Activated CD4-positive, alpha-beta T cell treated with anti-CD3 and anti-CD28 coated beads for 48 hours (primary cell): ENCODE results near the gene ODR4.
"Not testable (repeated sequence)": the region's sequence is repeated elsewhere in the genome, so short reads cannot be mapped to it uniquely, and the experiment has no call there.

ENCODE experiments used
- DNase-seq: peaks from one replicate; pipeline ENCODE4 v3.0.0-alpha.2; 2020

The ODR4 gene

DNA sequence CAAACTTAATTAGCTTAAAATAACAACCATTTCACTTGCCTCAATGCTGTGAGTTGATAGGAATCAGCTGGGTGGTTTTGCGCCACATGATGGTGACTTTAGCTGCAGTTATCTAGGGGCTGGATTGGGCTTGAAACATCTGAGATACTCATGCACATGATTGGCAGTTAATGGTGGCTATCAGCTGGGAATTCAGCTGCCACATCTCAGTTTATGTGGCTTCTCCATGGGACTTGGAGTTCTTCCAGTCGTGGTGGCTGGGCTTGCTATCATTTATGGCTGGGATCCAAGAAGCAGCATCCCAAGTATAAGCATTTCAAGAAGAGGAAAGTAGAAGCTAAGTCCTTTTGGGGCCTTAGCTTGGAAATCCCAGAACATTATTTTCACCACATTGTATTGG is 48.9 kb downstream of the ODR4 start:
- DNase-seq = no peak

GRCh38 chr1:186426118-186426517 is 50.5 kb downstream of the ODR4 start:
- DNase-seq = no peak

DNA sequence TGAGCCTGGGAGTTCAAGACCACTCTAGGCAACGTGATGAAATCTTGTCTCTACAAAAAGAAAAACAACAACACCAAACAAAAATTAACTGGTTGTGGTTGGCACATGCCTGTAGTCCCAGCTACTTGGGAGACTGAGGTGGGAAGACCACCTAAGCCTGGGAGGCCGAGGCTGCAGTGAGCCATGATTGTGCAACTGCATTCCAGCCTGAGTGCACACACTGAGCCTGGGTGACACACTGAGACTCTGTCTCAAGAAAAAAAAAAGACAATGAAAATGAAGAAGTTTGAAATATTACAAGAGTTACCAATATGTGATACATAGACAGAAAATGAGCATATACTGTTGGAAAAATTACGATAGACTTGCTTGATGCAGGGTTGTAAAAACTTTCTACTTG is 53.4 kb downstream of the ODR4 start:
- DNase-seq = no peak

DNA sequence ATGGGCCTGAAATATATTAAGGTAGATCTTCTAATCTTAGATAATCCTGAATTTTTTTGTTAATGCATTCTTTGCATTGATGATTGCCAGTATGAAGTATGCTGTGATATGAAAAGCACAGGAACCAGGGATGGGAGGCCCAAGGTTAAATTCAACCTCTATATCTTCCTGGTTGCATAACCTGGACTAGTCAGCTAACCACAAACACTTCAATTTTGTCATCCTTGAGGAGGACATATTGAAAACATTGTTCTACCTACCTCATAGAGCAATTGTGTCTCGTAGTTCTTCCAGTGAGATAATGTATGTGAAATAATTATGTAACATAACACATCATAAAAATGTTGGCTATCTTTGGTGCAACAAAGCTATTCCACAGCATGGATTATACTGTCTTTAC is 59.7 kb downstream of the ODR4 start:
- DNase-seq = no peak

DNA sequence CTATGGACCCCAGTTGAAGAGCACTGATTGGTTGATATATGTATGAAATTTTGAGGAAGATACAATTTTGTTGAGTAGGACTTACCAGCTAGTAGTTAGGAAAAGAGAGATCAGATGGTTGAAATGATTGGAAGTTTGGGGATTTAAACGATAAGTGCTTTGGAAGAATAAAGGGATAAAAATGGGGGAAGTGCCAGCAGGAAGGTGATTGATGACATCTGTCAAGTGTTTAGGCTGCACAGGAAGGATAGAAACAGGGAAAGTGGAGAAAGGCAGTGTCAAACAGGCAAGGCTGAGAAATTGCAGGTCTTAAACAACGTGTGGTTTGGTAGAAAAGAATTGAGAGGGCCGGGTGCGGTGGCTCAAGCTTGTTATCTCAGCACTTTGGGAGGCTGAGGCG is 62.9 kb downstream of the ODR4 start:
- no peak for DNase-seq

- DNase-seq = no peak
These were observed 64.9 kb downstream of the ODR4 start for GRCh38 chr1:186440584-186440983.

GRCh38 chr1:186442651-186443375 is 67.2 kb downstream of the ODR4 start:
- no peak for DNase-seq

DNA sequence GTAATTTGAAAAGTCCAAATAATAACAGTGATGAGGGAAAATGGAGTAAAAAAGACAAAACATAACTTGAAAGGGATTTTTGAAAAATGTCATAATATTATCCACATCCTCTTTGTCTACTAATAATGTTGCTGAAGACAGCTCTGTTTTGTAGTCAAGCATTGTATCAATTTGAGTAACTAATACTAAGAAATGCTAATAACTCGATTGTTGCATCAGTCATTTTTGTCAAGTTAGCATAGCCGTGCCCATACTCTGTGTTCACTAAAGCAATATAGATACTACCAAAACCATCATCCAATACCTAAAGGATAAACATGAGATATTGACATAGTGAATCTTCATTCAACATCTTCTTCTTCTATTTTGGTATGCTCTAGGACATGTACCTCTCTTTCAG is 68.0 kb downstream of the ODR4 start:
- no peak for DNase-seq

GRCh38 chr1:186446152-186446551 is 70.5 kb downstream of the ODR4 start:
- DNase-seq = no peak

- DNase-seq = no peak
These were observed 79.3 kb downstream of the ODR4 start for GRCh38 chr1:186454981-186455380.

- no peak for DNase-seq
These were observed 81.2 kb downstream of the ODR4 start for GRCh38 chr1:186456729-186457255.

DNA sequence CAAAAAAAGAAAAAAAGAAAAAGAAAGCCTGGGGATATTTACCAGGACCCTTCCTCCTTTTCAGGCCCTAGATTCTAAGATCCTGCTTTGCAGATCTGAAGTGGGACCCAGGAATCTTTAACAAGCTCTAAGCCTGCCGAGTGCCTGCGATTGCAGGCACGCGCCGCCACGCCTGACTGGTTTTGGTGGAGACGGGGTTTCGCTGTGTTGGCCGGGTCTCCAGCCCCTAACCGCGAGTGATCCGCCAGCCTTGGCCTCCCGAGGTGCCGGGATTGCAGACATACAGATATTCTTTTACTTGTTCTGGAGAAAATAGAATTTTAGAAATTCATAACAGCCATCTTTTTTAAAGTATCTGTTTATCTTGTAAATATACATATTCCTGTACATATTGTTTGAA is 83.5 kb downstream of the ODR4 start:
- not testable (repeated sequence) for DNase-seq

- no peak for DNase-seq
These were observed 85.4 kb downstream of the ODR4 start, which contains the start of gene PDC for GRCh38 chr1:186461014-186461413. Gene PDC, minus strand, starts transcription at chr1:186461114. Its CDS starts 11,655 bp downstream, at chr1:186449459.

- DNase-seq = no peak
These were observed 87.9 kb downstream of the ODR4 start for GRCh38 chr1:186463511-186463910.

GRCh38 chr1:186463926-186464325 is 88.3 kb downstream of the ODR4 start:
- no peak for DNase-seq

DNA sequence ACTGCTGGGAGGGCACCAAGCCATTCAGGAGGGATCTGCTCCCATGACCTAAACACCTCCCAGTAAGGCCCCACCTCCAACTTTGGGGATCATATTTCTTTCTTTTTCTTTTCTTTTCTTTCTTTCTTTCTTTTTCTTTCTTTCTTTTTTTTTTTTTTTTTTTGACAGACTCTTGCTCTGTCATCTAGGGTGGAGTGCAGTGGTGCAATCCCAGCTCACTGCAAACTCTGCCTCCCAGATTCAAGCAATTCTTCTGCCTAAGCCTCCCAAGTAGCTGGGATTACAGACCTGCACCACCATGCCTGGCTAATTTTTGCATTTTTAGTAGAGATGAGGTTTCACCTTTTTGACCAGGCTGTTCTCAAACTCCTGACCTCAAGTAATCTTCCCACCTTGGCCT is 89.9 kb downstream of the ODR4 start:
- DNase-seq = not testable (repeated sequence)

GRCh38 chr1:186465946-186466345 is 90.3 kb downstream of the ODR4 start:
- DNase-seq = no peak
